NCI-H2227 treated with DMSO at 0.1 percent for 48 hours (cell line): ENCODE results near the gene AGPAT2.

Source experiments
- DNase-seq: peaks from one replicate; lab custom pipeline; 2025; lab: John Stamatoyannopoulos, UW

AGPAT2 gene

DNA sequence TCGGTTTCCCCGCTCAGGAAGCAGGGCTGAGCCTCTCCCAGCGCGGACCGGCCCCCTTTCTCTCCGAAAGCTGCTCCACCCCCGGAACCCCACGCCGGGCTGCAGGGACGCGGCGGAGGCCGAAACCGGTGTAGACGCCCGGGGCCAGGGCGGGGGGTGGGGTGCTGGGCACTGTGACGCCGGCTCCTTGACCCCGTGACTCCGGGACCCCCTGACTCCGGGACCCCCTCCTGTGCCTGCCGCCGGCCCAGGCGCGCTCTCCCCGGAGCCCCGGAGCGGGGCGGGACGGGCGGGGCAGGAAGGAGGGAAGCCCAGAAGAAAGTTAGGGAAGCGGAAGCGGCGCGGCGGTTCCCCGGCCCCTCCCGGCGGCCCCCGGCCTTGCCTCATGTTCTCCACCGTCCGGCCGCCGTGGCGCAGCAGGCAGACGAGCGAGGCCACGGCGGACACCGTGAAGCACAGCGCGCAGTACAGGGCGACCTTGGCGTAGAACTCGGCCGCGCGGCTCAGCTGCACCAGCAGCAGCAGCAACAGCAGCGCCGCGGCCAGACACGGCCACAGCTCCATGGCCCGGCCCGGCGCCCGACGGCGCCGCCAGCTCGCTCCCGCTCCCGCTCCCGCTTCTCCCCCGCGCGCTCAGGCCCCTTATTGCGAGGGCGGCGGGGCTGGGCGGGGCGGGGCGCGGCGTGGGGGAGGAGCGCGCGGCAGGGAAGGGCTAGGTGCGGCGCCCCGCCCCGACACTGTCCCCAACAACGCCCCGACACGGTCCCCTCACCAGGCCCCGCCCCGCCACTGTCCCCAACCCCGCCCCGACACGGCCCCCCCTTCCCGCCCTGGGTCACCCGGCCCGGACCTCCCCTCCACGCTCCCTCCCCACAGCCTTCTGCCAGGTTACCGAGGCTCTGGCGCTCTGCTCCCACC is at the start of gene AGPAT2:
Gene AGPAT2 (minus strand): TSS at position 664 of the 918 bp plus-strand sequence. CDS start 100 bp downstream, at position 564.
- DNase-seq = peak; percentile 9

- no peak for DNase-seq
Observed at GRCh38 chr9:136735812-136736480, 48.7 kb upstream of the AGPAT2 start.

DNA sequence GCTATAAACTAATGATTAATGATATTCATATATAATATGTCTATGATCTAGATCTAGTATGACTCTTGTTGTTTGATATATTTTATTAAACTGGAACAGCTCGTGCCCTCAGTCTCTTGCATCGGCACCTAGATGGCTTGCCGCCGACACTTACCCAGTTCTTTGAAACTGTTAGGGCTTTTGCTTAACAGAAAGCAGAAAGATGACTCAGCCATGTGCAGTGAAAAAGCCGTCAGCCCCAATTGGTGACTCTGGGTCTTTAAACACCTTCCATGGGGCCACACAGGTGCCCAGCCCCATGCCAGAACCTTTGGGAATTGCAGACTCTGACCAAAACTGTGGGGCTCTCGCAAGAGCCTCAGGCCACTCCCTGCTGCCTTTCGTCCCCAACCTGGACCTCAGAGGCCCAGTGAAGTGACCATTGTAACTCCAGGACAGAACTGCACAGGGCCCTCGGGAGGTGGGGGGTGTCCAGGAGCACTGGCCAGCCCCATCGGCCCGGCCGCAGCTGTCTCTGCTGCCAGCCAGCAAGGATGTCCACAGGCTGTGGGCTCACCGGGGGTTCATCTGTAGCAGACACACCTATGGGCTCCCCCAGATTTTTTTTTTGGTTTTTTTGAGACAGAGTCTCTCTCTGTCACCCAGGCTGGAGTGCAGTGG is 47.7 kb upstream of the AGPAT2 start:
- DNase-seq = no peak

DNA sequence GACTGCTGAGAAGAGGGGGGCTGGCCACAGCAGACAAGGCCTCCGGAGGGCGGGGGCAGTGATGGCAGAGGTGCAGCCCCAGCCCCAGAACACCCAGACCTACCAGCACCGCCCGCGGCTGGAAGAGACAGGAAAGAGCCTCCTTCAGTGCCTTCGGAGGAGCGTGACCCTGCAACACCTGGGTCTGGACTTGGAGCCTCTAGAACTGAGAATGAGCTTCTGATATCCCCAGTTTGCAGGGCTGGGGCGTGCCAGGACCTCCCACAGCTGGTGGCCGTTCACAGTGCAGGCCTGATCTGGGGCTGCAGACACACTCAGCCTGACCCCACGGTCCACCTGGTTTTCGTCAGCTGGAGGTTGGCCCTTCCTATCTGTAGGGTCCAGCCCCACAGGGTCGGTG is 46.4 kb upstream of the AGPAT2 start:
- DNase-seq = no peak

DNA sequence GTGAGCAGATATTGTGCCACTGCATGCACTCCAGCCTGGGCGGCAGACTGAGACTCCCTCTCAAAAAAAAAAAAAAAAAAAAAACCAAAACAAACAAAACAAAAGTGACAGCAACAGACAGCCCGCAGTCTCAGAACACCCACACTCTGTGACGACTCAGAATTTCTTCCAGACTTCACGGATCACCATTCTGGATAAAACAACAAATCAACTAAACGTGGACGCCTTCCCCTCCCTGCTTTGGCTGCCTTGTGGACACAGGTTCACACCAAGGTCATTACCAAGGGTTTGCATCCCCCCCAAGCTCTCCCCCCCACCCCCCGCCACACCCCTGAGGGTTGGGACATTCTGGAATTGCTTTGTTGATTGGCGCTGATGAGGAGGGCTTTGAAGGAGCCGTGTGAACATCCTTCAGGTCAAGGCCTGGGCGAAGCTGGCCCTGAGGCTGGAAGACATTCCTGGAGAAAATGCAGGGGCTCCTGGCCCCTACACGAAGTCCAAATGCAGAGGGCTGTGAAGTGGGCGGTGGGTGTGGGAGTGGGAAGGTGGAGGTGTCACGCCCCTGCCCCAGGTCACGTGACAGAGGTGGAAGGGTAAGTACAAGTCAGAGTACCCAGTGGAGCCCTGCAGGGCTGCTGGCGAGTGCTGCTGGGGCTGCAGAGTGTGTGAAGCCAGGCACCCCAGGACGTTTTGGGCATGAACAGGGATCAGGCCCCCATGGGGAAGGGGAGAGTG is 45.4 kb upstream of the AGPAT2 start:
- DNase-seq = no peak

DNA sequence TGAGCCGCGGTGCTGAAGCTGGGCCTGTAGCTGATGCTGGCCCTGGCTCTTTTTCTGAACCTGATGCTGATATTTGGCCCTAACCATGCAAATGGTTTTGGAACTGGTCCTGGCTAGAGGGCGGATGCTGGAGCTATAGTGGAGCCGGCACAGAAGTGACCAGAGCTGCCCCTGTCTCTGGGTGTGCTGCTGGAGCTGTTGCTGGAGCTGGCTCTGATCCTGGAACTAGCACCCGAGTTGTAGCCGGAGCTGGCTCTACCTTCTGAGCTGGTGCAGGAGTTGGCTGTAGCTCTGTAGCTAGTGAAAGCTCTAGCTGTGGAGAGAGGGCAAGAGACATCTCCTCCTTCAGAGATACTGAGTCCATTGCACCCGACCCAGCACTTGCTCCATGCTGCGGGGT is 42.7 kb upstream of the AGPAT2 start:
- no peak for DNase-seq

DNA sequence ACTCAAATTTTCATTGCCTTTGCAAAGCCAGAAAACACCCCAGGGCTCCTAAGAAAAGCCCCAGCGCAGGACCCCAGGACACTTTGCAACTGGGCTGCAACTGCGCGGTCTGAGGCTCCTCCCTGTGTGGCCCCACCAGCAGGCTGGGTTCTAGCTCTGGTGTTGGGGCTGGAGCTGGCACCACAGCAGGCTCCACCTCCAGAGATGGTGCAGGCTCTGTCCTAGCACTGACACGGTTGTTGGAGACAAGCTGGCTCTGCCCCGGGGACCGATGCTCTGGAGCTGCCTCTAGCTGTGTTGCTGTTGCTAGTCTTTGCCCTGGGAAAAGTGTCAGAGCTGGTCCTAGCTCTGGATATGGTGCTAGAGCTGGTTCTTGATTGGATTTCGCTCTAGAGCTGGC is 41.9 kb upstream of the AGPAT2 start:
- no peak for DNase-seq

DNA sequence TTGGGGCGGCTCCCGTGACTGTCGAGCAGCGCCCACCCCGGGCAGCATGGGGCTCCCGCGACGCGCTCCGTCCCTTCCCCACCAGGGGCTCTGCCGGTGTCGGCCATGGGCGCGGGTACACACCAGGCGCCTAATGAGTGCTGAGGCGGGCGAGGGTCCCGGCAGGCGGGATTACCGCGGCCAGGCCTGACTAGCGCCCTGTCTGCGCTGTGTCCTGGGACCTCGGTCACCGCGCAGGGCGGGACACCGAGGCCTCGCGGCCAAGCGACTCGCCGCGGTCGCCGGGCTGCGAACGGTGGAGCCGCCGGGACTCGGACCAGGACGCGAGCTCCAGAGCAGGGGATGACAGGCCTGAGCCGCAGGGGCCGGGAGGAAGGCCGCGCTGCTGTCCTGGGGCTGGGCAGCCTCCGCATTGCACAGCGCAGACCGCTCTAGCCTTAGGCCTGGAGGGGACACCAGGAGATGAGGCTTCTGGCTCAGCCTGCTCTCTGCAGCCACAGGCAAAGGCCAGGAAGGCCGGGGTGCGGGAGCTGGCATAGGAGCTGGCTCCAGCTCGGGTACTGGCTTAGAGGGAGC is 41.4 kb upstream of the AGPAT2 start:
- no peak for DNase-seq

GRCh38 chr9:136728080-136728547 is 40.9 kb upstream of the AGPAT2 start:
- DNase-seq = peak; percentile 54

DNA sequence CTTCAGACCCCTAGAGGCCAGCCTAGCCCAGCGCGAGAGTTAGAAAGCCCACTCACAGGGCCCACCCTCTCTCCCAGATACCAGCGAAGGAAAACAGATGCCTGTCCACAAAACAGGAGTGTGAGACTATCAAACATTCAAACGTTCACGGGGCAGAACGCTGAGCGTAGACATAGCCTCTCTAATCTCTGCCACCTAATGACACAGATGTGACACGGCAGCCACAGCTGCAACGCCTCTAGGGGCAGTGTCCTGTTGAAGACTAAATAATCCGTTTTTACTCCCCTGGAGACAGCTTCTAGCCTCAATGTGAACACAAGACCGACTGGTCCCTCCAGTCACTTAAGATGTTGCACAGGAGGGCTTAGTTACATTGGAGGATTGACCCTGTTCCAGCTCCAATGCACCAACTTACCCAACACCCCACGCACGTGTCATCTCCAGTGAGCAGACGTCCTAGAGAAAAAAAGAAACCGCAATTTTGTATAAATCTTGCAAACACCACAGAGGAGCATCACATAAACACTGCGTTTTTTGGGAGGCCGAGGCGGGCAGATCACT is 39.5 kb upstream of the AGPAT2 start:
- no peak for DNase-seq

DNA sequence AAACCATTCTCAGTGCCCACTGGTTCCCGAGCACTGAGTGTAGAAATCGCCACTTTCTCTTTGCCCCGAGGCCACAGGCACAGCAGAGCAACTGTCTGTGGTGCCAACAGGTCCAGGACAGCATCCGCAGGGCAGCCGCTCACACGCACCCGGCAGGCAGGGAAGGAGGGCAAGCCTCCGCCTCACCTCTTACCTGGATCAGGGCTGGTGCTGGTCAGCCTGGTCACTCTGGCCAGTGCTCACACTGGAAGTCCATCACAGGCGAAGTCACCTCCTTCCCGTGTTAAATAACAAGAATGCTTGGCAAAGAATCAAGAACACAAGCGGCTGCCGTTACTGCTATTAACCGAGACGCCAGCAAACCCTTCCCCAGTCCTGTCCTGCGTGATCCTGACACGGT is 38.9 kb upstream of the AGPAT2 start:
- no peak for DNase-seq

DNA sequence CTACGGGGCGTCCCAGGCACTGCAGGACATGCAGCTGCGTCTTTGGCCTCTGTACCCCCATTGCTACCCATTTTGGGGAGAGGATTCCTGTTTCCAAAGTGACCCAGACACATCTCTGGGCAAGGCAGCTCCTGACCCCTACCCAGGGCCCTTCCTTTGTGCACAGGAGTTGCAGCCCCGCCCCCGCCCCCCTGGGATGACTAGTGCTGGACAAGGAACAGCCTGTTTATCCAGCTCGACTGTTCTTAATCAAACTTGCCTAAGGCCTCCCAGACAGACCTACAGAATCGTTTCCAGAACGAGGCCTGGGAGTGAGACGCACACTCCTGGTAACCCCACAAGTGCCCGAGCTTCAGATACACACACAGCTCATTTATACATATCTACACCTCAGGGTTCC is 38.4 kb upstream of the AGPAT2 start:
- no peak for DNase-seq

DNA sequence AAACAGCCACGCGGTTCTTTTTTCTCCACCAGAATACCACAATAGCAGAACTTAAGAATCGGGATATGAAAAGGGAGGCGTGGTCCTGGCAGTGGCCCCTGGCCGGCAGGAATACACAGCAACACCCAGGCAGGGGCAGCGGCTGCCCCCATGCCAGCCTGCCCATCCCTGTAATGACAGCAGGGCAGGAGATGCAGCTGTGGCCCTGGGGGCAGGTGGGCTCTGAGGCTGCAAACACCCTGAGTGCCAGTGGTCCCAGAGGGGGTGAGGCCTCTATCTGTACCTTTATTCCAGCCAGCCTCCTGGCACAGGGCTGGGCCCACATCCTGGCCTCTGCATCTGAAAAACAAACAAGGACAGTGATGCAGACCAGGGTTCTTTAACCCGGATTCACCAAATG is 37.5 kb upstream of the AGPAT2 start:
- no peak for DNase-seq

DNA sequence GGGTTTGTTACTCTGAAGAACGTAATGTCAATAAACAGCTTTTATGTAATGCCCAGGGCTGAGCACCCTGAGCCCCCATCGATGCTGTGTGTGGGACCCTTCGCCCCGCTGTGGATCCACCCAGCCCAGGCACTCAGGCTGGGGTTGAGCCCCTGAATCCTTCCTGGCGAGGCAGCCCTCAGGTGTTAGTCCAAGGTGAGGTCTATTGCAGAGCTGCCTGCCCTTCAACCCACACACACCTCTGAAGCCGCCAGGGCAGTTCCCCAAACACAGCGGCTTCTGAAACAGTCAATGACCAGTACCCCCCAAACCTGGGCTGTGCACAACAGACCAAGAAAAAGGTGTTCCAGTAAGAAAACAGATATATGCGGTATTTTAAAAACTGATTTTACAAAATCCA is 36.7 kb upstream of the AGPAT2 start:
- no peak for DNase-seq

GRCh38 chr9:136723362-136723976 is 36.2 kb upstream of the AGPAT2 start:
- DNase-seq = no peak

GRCh38 chr9:136722969-136723356 is 35.7 kb upstream of the AGPAT2 start:
- DNase-seq = no peak

GRCh38 chr9:136722093-136722968 is 35.1 kb upstream of the AGPAT2 start:
- DNase-seq = no peak

- DNase-seq = no peak
Observed at GRCh38 chr9:136721339-136722092, 34.3 kb upstream of the AGPAT2 start.

GRCh38 chr9:136720898-136721338 is 33.7 kb upstream of the AGPAT2 start:
- no peak for DNase-seq
